GM19240 (cell line): ENCODE measurements around the gene ZDHHC21.
"Not testable (repeated sequence)": the region's sequence is repeated elsewhere in the genome, so short reads cannot be mapped to it uniquely, and the experiment has no call there.

Experiments used
- DNase-seq: peaks from one replicate; pipeline ENCODE4 v3.0.0; 2011; ENCODE audit warnings: low spot score; ENCODE audit not compliant: insufficient read length

Gene ZDHHC21

GRCh38 chr9:14686168-14686567 is 7.1 kb downstream of the ZDHHC21 start:
- DNase-seq, result no peak

GRCh38 chr9:14682616-14683015 is 10.6 kb downstream of the ZDHHC21 start:
- DNase-seq, result not testable (repeated sequence)

GRCh38 chr9:14678776-14679175 is 14.5 kb downstream of the ZDHHC21 start:
- DNase-seq, result no peak

- no peak for DNase-seq
These were observed 15.4 kb downstream of the ZDHHC21 start for GRCh38 chr9:14677872-14678271.

- DNase-seq, result no peak
These were observed 15.8 kb downstream of the ZDHHC21 start for GRCh38 chr9:14677396-14677795.

GRCh38 chr9:14674630-14675029 is 18.6 kb downstream of the ZDHHC21 start:
- no peak for DNase-seq

GRCh38 chr9:14671377-14671776 is 21.9 kb downstream of the ZDHHC21 start:
- DNase-seq, result no peak

GRCh38 chr9:14670718-14671117 is 22.5 kb downstream of the ZDHHC21 start:
- DNase-seq, result no peak

- DNase-seq, result not testable (repeated sequence)
These were observed 29.2 kb downstream of the ZDHHC21 start for GRCh38 chr9:14664022-14664421.

- no peak for DNase-seq
These were observed 31.2 kb downstream of the ZDHHC21 start for GRCh38 chr9:14662060-14662453.

- no peak for DNase-seq
These were observed 31.7 kb downstream of the ZDHHC21 start for GRCh38 chr9:14661421-14662059.

GRCh38 chr9:14660721-14661120 is 32.5 kb downstream of the ZDHHC21 start:
- DNase-seq, result no peak

- DNase-seq, result no peak
These were observed 38.3 kb downstream of the ZDHHC21 start for GRCh38 chr9:14654932-14655331.

- no peak for DNase-seq
These were observed 39.7 kb downstream of the ZDHHC21 start for GRCh38 chr9:14653511-14653910.

- no peak for DNase-seq
These were observed 40.4 kb downstream of the ZDHHC21 start for GRCh38 chr9:14652729-14653377.

GRCh38 chr9:14650596-14650995 is 42.6 kb downstream of the ZDHHC21 start:
- no peak for DNase-seq

GRCh38 chr9:14645648-14646047 is 47.6 kb downstream of the ZDHHC21 start:
- no peak for DNase-seq

- no peak for DNase-seq
These were observed 52.3 kb downstream of the ZDHHC21 start for GRCh38 chr9:14640967-14641366.

GRCh38 chr9:14640294-14640693 is 52.9 kb downstream of the ZDHHC21 start:
- no peak for DNase-seq

GRCh38 chr9:14633906-14634565 is 59.2 kb downstream of the ZDHHC21 start:
- no peak for DNase-seq

GRCh38 chr9:14633148-14633547 is 60.1 kb downstream of the ZDHHC21 start:
- DNase-seq, result no peak

- DNase-seq, result no peak
These were observed 65.7 kb downstream of the ZDHHC21 start for GRCh38 chr9:14627513-14627912.
